ENCODE measurements around the gene FYB2. TPM values are rescaled to one million over a fixed set of nuclear protein-coding genes. Genes with fewer than 3 reads are reported as not detected.

The FYB2 gene
- total RNA-seq, 1 donor from 2014 or later: 0.14 TPM

GRCh38 chr1:56688522-56689026, 130.6 kb downstream of the FYB2 start:
- Mint-ChIP-seq H3K27ac (ENCODE audit: unreplicated experiment) (peak overlapping the region; percentile 34), H3K36me3 (ENCODE audit: low read depth, unreplicated experiment) (no peaks in the 10 kb centered on the region), H3K4me1 (ENCODE audit: low read depth, unreplicated experiment) (peaks cover 11% of the 10 kb centered on the region), H3K4me3 (ENCODE audit: unreplicated experiment) (no peak overlapping the region), H3K9me3 (ENCODE audit: unreplicated experiment) (no peaks in the 10 kb centered on the region), H3K27me3 (ENCODE audit: low read depth, unreplicated experiment) (no peaks in the 10 kb centered on the region)
- H3K9ac ChIP-seq (ENCODE audit: low read length): peak overlapping the region; percentile 3
- H3K27me3 ChIP-seq (ENCODE audit: insufficient read depth, low read length): no peaks in the 10 kb centered on the region
- TF ChIP-seq CTCF (IDR thresholded peaks at IDR 0.05; ENCODE audit: insufficient read depth, low read depth, low read length) (no peak), EZH2 (IDR thresholded peaks at IDR 0.05; ENCODE audit: insufficient read depth, low read length) (no peak)
- peaks cover 13% of the 10 kb centered on the region for H3K4me1 ChIP-seq (ENCODE audit: insufficient read depth, low read length)
- H3K79me2 ChIP-seq (ENCODE audit: insufficient read depth, low read length): no peaks in the 10 kb centered on the region
- no peaks in the 10 kb centered on the region for H3K9me3 ChIP-seq (ENCODE audit: insufficient read depth, low read depth, low read length)
- no peak overlapping the region for H2AFZ ChIP-seq (ENCODE audit: low read depth, low read length)
- peak overlapping the region; percentile 45 for H3K4me2 ChIP-seq (ENCODE audit: low read length)
- no peaks in the 10 kb centered on the region for H3K36me3 ChIP-seq (ENCODE audit: insufficient read depth, low read length)
- H3K27ac ChIP-seq (ENCODE audit: low read depth, low read length): peak overlapping the region; percentile 66
- H4K20me1 ChIP-seq (ENCODE audit: insufficient read depth, low read length): no peaks in the 10 kb centered on the region
- H3K4me3 ChIP-seq (ENCODE audit: insufficient read depth, low read depth, low read length): no peak overlapping the region
- DNase-seq (ENCODE audit: low read depth) (peak; percentile 87), FAIRE-seq (peak; percentile 67)

- Histone ChIP-seq H3K27me3 (ENCODE audit: insufficient read depth, low read length) (no peaks in the 10 kb centered on the region), H3K27ac (ENCODE audit: low read depth, low read length) (no peak overlapping the region), H3K4me2 (ENCODE audit: low read length) (no peak overlapping the region), H3K9ac (ENCODE audit: low read length) (no peak overlapping the region), H3K79me2 (ENCODE audit: insufficient read depth, low read length) (no peaks in the 10 kb centered on the region), H4K20me1 (ENCODE audit: insufficient read depth, low read length) (no peaks in the 10 kb centered on the region), H3K4me3 (ENCODE audit: insufficient read depth, low read depth, low read length) (no peak overlapping the region), H3K9me3 (ENCODE audit: insufficient read depth, low read depth, low read length) (no peaks in the 10 kb centered on the region), H3K4me1 (ENCODE audit: insufficient read depth, low read length) (peaks cover 13% of the 10 kb centered on the region), H3K36me3 (ENCODE audit: insufficient read depth, low read length) (no peaks in the 10 kb centered on the region), H2AFZ (ENCODE audit: low read depth, low read length) (no peak overlapping the region)
- H3K9me3 Mint-ChIP-seq (ENCODE audit: unreplicated experiment): no peaks in the 10 kb centered on the region
- no peaks in the 10 kb centered on the region for H3K27me3 Mint-ChIP-seq (ENCODE audit: low read depth, unreplicated experiment)
- H3K4me3 Mint-ChIP-seq (ENCODE audit: unreplicated experiment): no peak overlapping the region
- H3K4me1 Mint-ChIP-seq (ENCODE audit: low read depth, unreplicated experiment): peaks cover 11% of the 10 kb centered on the region
- no peak overlapping the region for H3K27ac Mint-ChIP-seq (ENCODE audit: unreplicated experiment)
- DNase-seq (ENCODE audit: low read depth) (peak; percentile 14), FAIRE-seq (no peak)
- no peaks in the 10 kb centered on the region for H3K36me3 Mint-ChIP-seq (ENCODE audit: low read depth, unreplicated experiment)
- TF ChIP-seq CTCF (IDR thresholded peaks at IDR 0.05; ENCODE audit: insufficient read depth, low read depth, low read length): no peak
- no peak for TF ChIP-seq EZH2 (IDR thresholded peaks at IDR 0.05; ENCODE audit: insufficient read depth, low read length)
These were observed 133.0 kb downstream of the FYB2 start for GRCh38 chr1:56686169-56686568.

- no peak overlapping the region for H3K4me3 ChIP-seq (ENCODE audit: insufficient read depth, low read depth, low read length)
- no peaks in the 10 kb centered on the region for H4K20me1 ChIP-seq (ENCODE audit: insufficient read depth, low read length)
- peaks cover 8% of the 10 kb centered on the region for H3K4me1 ChIP-seq (ENCODE audit: insufficient read depth, low read length)
- no peak overlapping the region for H3K9ac ChIP-seq (ENCODE audit: low read length)
- H3K36me3 Mint-ChIP-seq (ENCODE audit: low read depth, unreplicated experiment): peaks cover 2% of the 10 kb centered on the region
- H3K27ac ChIP-seq (ENCODE audit: low read depth, low read length): no peak overlapping the region
- no peak overlapping the region for H2AFZ ChIP-seq (ENCODE audit: low read depth, low read length)
- no peaks in the 10 kb centered on the region for H3K9me3 ChIP-seq (ENCODE audit: insufficient read depth, low read depth, low read length)
- no peaks in the 10 kb centered on the region for H3K36me3 ChIP-seq (ENCODE audit: insufficient read depth, low read length)
- H3K4me1 Mint-ChIP-seq (ENCODE audit: low read depth, unreplicated experiment): peaks cover 7% of the 10 kb centered on the region
- H3K9me3 Mint-ChIP-seq (ENCODE audit: unreplicated experiment): no peaks in the 10 kb centered on the region
- H3K4me3 Mint-ChIP-seq (ENCODE audit: unreplicated experiment): no peak overlapping the region
- H3K27me3 Mint-ChIP-seq (ENCODE audit: low read depth, unreplicated experiment): no peaks in the 10 kb centered on the region
- DNase-seq (ENCODE audit: low read depth) (no peak), FAIRE-seq (no peak)
- no peaks in the 10 kb centered on the region for H3K27me3 ChIP-seq (ENCODE audit: insufficient read depth, low read length)
- no peak overlapping the region for H3K27ac Mint-ChIP-seq (ENCODE audit: unreplicated experiment)
- H3K4me2 ChIP-seq (ENCODE audit: low read length): no peak overlapping the region
- TF ChIP-seq EZH2 (IDR thresholded peaks at IDR 0.05; ENCODE audit: insufficient read depth, low read length) (no peak), CTCF (IDR thresholded peaks at IDR 0.05; ENCODE audit: insufficient read depth, low read depth, low read length) (no peak)
- H3K79me2 ChIP-seq (ENCODE audit: insufficient read depth, low read length): no peaks in the 10 kb centered on the region
These were observed 135.6 kb downstream of the FYB2 start for GRCh38 chr1:56683569-56683968.
